Measurements from ENCODE around the gene MAGI3.

Gene MAGI3

DNA sequence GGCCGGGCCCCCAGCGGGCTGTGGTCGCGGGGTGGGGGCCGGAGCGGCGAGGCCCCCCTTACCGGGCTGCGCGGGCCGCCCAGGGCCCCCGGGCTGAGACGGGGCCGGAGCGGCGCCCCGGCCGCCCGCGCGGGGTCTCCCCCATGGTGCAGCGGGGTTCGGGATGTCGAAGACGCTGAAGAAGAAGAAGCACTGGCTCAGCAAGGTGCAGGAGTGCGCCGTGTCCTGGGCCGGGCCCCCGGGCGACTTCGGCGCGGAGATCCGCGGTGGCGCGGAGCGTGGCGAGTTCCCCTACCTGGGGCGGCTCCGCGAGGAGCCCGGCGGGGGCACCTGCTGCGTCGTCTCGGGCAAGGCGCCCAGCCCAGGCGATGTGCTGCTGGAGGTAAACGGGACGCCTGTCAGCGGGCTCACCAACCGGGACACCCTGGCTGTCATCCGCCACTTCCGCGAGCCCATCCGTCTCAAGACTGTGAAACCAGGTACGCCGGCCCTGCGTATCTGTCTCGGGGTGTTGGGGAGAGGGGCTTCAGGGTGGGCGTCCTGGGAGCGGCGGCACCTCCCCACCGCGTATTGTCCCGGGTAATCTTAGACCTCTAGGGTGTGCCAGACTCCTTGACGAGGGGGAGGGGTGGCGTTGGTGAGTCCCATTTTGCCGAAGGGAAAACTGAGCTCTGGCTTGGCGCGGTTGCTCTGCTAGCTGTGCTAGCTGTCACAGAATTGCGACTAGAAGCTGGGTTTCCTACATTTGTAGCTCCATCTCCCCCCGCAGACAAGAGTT, 745 bp downstream of the MAGI3 start:
- TF ChIP-seq GATA3 (IDR thresholded peaks at IDR 0.05; ENCODE audit: low read depth, low read length) (no peak), GATA2 (IDR thresholded peaks at IDR 0.05; ENCODE audit: low read depth, low read length) (no peak)

DNA sequence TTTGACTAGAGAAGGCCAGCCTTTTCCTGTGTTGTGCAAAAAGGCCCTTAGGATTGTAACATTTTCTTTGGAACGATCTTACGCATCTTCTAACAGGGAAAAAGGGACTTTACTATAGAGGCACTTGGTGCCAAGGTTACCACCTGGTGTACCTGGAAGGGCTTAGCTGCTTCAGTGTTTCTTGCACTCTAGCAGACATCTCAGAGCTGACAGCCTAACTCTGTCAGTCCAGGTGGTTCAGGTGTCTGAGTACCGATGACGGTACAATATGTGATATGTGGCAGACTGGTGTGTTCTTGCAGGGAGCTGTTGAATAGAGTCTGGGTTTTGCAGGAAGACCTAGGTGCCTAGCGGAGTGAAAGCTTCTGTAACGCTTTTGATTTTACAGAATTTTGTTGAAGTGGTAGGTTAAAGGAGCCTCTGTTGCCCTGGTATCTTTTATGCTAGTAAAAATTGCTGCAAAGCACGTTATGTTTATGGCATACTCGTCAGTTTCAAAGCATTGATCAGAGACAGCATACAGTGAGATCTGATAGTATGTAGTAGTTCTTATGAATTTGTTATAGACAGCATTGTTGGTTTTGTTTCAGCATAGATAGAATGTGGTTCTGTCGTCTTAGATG, 1.4 kb downstream of the MAGI3 start:
- TF ChIP-seq GATA2 (IDR thresholded peaks at IDR 0.05; ENCODE audit: low read depth, low read length) (no peak), GATA3 (IDR thresholded peaks at IDR 0.05; ENCODE audit: low read depth, low read length) (no peak)

GRCh38 chr1:113392541-113393128, 2.3 kb downstream of the MAGI3 start:
- TF ChIP-seq GATA3 (IDR thresholded peaks at IDR 0.05; ENCODE audit: low read depth, low read length), result no peak
- no peak for TF ChIP-seq GATA2 (IDR thresholded peaks at IDR 0.05; ENCODE audit: low read depth, low read length)

- TF ChIP-seq GATA3 (IDR thresholded peaks at IDR 0.05; ENCODE audit: low read depth, low read length) (no peak), GATA2 (IDR thresholded peaks at IDR 0.05; ENCODE audit: low read depth, low read length) (no peak)
These were observed 3.9 kb downstream of the MAGI3 start for GRCh38 chr1:113394043-113394862.

DNA sequence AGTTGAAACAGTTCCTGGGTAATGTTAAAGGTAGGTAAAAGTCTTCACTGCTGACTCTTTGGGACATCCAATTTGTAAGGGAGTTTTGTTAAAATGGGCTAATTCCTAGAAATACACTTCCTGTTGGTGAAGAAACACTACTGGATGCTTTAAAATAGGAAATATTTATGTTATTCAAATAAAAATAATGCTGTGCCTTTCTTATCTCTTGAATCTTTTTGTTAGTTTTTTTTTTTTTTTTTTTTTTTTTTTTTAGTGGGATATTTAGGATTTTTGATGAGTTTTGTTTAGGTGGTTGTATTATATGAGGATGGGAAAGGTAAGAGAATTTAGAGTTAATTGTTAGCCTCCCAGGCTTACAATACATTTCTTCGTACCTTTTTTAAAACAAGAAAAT, 4.5 kb downstream of the MAGI3 start:
- TF ChIP-seq GATA3 (IDR thresholded peaks at IDR 0.05; ENCODE audit: low read depth, low read length), result no peak
- TF ChIP-seq GATA2 (IDR thresholded peaks at IDR 0.05; ENCODE audit: low read depth, low read length), result no peak

DNA sequence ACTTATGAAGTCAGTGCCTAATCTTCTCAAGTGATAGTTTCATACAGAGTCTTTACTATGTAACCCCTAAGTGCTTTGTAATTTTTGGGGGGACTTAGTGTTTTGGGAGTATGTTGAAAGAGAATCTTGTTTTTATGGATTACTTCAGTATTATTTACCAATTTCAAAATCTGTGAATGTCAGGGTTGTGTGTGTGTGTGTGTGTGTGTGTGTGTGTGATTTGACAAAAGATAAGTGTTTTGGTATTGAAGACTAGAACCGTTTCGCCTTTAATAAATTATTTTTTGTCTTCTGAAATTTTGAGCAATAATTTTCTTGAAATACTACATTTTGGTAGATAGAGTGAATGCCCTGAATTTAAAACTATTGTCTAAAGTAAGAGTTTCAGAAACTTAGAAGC, 5.8 kb downstream of the MAGI3 start:
- TF ChIP-seq GATA2 (IDR thresholded peaks at IDR 0.05; ENCODE audit: low read depth, low read length) (no peak), GATA3 (IDR thresholded peaks at IDR 0.05; ENCODE audit: low read depth, low read length) (peak; percentile 32; the same call in 1 of the 2 replicates)

DNA sequence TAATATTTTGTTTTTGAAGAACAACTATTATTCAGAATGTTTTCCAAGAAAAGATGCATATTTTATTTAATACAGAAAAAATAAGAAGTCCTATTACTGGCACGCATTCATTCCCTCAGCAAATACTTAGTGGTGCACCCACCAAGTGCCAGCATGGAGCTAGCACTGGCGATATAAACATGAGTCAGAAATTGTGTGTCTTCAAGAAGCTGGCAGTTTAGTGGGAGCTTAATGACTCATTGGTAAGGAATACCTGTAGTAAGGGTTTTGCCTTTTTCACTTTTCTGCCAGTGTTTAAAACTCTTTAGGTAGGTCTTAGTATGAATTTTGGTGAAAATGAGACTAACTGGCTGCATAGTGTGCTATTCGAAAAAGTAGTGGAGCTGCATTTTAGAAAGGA, 6.3 kb downstream of the MAGI3 start:
- TF ChIP-seq GATA3 (IDR thresholded peaks at IDR 0.05; ENCODE audit: low read depth, low read length), result no peak
- no peak for TF ChIP-seq GATA2 (IDR thresholded peaks at IDR 0.05; ENCODE audit: low read depth, low read length)

DNA sequence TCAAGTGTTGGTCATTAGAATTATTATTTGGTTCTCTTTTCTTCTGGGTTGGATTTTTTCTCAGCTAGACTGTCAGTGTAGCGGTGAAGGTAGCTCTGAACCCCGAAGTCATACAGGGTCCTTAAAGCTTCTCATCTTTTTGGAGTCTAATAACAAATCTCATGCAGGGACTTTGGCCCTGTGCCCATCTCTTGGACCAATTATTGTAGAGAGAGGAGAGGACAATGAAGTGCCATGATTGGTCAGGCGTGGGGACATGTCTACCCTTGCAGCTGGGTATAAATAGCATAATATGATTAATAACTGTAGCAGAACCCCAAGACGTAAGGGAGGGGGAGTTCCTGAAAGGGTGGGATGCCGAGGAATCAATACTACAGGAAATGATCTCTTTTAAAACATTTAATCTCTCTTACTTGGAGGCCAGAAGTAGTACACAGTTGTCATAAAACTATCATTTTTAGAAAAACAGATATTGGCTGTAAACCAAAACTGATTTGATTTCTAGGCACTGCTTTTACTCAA, 8.8 kb downstream of the MAGI3 start:
- TF ChIP-seq GATA3 (IDR thresholded peaks at IDR 0.05; ENCODE audit: low read depth, low read length) (peak; percentile 78), GATA2 (IDR thresholded peaks at IDR 0.05; ENCODE audit: low read depth, low read length) (peak; percentile 70)

DNA sequence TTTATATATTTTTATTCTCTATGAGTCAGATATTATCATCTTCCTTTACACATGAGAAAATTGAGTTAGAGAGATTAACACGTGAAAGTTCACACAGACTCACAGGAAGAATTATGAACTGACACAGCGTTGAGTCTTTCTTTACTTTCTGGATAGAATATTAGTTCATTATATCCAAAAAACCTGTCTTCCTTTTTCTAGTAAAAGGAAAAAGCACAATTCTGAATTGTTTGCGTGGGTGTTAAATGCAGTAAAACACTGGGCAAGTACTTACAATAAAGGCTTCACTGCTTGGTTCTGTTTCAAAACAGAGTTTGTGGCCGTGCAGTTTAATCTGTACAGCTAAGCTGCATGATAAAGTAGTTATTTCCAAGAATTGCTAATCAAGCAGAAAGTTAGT, 10.8 kb downstream of the MAGI3 start:
- TF ChIP-seq GATA3 (IDR thresholded peaks at IDR 0.05; ENCODE audit: low read depth, low read length) (no peak), GATA2 (IDR thresholded peaks at IDR 0.05; ENCODE audit: low read depth, low read length) (no peak)

DNA sequence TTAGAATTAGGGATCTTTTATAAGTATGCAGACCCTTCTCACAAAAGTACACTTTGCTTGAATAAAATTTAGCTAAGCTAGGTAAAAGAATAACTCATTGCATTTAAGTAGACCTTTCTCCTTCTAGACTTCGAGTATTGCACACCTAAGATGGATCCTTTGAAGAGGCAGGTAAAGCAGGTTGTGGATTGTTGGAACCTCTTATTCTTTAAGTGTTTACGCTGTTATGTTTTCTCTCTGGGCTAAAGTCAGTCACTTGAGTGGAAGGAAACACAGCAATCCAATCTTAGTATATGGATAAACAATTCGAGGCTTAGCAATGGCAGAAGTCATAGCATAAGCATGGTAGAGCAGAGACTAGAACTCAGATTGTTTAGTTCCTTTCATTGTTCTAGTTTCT, 11.4 kb downstream of the MAGI3 start:
- TF ChIP-seq GATA3 (IDR thresholded peaks at IDR 0.05; ENCODE audit: low read depth, low read length) (no peak), GATA2 (IDR thresholded peaks at IDR 0.05; ENCODE audit: low read depth, low read length) (no peak)

DNA sequence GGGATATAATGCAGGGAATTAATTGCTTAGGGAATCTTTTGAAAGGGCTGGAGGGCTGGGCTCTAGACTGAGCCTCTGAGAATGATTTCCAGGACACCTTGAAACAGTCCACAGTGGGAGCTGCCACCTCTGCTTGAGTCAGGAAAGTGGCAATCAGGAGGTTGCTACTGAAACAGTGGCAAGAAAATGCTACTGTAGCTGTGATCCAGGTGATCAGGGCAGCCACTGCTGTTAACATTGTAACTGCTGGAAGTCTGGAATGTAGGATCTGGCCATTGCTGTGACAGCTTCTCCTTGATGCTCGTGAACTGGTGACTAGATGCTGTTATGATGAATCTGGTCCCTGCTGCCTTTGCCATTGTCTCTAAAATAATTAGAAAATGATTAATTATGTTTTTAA, 12.8 kb downstream of the MAGI3 start:
- TF ChIP-seq GATA3 (IDR thresholded peaks at IDR 0.05; ENCODE audit: low read depth, low read length), result no peak
- TF ChIP-seq GATA2 (IDR thresholded peaks at IDR 0.05; ENCODE audit: low read depth, low read length), result no peak

GRCh38 chr1:113405573-113405972, 15.3 kb downstream of the MAGI3 start:
- TF ChIP-seq GATA3 (IDR thresholded peaks at IDR 0.05; ENCODE audit: low read depth, low read length) (no peak), GATA2 (IDR thresholded peaks at IDR 0.05; ENCODE audit: low read depth, low read length) (peak; percentile 26; the same call in 1 of the 2 replicates)

DNA sequence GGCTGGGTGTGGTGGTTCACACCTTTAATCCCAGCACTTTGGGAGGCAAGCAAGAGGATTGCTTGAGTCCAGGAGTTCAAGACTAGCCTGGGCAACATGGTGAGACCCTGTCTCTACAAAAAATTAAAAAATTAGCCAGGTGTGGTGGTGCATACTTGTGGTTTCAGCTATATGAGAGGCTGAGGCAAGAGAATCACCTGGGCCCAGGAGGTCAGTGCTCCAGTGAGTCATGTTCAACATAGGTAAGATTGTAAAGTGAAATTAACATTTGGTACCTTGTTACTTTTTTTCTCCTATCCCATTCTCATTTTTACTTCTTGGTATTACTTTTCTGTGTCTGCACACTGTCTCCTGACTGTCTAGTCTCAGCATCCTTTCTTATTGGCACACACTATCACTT, 19.0 kb downstream of the MAGI3 start:
- TF ChIP-seq GATA3 (IDR thresholded peaks at IDR 0.05; ENCODE audit: low read depth, low read length) (no peak), GATA2 (IDR thresholded peaks at IDR 0.05; ENCODE audit: low read depth, low read length) (no peak)
